Measurements from ENCODE around the gene SKIDA1. TPM values are rescaled to one million over a fixed set of nuclear protein-coding genes. Genes with fewer than 3 reads are reported as not detected.

The SKIDA1 gene
- total RNA-seq, 1 donor from 2014 or later: 0.52 TPM

DNA sequence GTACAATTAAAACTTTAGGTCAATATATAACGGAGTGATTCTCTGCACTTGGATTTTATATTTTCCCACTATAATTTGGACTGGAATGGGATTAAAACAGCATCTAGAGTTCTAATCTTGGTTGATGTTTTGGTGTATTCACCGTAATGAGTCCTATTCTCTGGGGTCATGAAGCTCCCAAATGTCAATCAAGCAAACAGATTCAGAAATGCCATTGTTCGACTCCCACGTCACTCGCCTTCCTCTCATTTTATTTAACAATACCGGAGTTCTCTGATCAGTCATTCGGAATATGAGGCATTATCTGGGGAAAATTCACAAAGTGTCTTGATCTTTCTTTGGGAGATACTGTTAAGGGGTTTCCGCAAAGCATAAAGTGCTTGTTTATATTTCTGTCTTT lies 26.5 kb downstream of the SKIDA1 start:
- peak overlapping the region; percentile 59 for H3K4me3 ChIP-seq (ENCODE audit: low read depth, low read length)
- TF ChIP-seq, protein P1, sequence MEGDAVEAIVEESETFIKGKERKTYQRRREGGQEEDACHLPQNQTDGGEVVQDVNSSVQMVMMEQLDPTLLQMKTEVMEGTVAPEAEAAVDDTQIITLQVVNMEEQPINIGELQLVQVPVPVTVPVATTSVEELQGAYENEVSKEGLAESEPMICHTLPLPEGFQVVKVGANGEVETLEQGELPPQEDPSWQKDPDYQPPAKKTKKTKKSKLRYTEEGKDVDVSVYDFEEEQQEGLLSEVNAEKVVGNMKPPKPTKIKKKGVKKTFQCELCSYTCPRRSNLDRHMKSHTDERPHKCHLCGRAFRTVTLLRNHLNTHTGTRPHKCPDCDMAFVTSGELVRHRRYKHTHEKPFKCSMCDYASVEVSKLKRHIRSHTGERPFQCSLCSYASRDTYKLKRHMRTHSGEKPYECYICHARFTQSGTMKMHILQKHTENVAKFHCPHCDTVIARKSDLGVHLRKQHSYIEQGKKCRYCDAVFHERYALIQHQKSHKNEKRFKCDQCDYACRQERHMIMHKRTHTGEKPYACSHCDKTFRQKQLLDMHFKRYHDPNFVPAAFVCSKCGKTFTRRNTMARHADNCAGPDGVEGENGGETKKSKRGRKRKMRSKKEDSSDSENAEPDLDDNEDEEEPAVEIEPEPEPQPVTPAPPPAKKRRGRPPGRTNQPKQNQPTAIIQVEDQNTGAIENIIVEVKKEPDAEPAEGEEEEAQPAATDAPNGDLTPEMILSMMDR (conservative IDR thresholded peaks at IDR 0.05; ENCODE audit: low read depth, low read length): no peak
- no peak for DNase-seq (ENCODE audit: low read depth)

DNA sequence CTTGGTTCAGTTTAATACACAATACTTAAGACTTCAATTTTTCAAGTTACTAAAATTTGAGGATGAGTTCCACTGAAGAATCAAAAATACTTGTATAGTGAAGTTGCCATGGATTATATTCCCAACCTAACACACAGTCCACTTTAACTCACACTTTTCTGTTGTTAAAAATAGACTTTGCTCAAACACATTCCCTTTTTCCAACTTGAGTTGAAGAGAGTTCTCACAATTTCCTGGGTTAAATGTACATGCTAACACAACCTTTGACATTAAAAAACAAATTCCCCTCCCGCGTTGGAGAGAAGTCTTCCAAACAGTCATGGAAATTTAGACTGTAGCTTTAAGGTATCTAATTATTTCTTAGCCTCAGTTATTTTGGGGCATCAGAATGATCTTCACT lies 27.1 kb downstream of the SKIDA1 start:
- H3K4me3 ChIP-seq (ENCODE audit: low read depth, low read length): no peak overlapping the region
- DNase-seq (ENCODE audit: low read depth): no peak
- TF ChIP-seq, protein P1 (conservative IDR thresholded peaks at IDR 0.05; ENCODE audit: low read depth, low read length): no peak

DNA sequence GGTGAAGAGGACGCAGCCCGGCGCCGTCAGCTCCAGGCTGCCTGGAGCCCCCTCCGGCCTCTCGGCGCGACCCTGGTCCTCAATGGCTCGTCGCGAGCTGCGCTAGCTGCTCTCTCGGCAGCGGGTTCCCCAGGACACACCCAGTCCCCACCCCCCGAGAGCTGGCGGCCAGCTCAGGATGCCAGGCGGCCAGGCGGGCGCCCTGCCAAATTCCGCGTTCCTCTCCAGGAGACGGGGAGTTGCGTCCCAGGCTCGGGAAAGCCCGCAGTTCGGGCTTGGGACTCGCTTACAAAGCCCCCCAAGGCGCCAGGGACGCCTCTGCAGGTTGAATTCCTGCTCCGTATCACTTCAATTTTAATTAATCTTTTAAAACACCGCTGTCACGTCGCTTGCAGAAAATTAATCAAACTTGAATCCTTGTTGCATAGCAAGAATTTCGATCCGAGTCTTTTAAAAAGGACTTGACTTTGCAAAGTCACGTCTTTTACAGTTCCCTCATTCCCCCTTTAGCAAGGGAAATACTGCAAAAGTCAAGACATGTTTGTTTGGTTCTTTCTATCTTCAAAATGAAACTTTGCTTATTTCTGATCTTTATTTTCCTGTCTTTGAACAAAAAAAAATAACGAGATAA lies 28.2 kb downstream of the SKIDA1 start:
- DNase-seq (ENCODE audit: low read depth): no peak

DNA sequence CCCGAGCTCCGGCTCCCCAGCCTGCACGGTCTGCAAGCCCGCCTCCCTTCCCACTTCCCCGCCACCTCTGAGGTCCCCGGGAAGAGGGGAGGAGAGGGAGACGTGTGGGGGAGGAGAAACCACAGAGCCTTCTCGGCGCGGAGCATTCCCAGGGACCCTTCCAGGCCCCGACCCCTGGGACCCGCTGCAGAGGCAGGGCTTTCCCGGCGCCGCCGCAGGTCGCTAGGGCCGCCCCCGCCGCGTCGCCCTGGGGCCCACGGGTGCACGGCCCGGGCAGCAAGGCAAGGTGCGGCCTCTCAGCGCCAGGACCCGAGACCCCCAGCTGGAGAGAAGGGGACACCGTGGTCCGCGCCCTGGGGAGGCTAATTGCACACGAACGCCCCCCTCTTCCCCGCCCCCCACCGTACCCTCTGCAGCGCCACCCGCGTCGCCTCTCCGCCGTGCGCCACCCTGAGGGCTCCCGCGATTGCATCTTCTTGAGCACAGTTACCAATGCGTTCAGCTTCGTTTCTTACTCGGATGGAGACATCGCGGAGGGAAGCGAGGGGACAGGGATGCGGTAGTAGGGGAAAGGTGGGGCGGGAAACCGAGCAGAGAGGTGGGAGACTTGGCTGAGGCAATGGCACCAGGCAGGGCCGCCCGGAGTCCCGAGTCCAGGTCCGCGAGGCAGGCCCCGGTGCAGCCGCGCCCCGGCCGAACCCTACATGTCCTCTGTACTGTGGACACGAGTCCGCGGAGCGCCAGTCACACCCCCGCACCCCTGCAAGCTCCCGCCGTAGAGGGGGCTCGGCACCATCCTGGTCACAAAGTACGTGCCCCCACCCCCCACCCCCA lies 28.9 kb downstream of the SKIDA1 start:
- H3K4me3 ChIP-seq (ENCODE audit: low read depth, low read length): peak overlapping the region; percentile 90
- TF ChIP-seq, protein P1 (conservative IDR thresholded peaks at IDR 0.05; ENCODE audit: low read depth, low read length): peak; percentile 34
- no peak for DNase-seq (ENCODE audit: low read depth)

More for the DNA sequence above, 28.2 kb downstream of the SKIDA1 start:
- TF ChIP-seq, protein P1 (conservative IDR thresholded peaks at IDR 0.05; ENCODE audit: low read depth, low read length): no peak
- peak overlapping the region; percentile 90 for H3K4me3 ChIP-seq (ENCODE audit: low read depth, low read length)

DNA sequence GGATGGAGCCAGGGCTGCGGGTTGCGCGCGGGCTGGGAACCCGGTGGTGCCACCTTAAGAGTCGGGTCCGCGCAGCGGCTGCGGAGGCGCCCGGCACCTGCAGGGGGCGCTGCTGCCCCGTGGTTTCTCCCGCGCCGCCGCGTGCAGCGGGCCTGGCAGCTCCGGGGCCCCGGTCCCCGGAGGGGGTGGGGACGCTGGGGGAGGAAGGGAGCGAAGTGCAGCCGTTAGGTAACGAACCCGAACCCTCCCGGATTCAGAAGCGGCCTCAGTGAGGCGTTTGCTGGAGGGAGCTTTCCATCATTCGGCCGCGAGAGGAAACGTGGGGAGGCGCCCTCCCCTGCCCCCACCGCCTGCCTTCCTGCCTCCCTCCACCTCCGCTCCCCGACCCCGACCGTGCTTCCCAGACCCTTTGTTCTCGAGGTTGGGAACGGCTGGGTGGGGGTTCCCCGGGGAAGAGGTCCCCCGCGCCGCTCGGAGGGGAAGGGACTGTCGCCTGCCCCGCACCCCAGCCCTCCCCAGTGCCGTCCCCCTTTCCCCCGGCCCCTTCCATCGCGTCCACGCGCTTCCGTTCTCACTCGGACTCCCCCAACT lies 29.6 kb downstream of the SKIDA1 start:
- no peak for DNase-seq (ENCODE audit: low read depth)
- TF ChIP-seq, protein P1 (conservative IDR thresholded peaks at IDR 0.05; ENCODE audit: low read depth, low read length): peak; percentile 87
- H3K4me3 ChIP-seq (ENCODE audit: low read depth, low read length): peak overlapping the region; percentile 90

DNA sequence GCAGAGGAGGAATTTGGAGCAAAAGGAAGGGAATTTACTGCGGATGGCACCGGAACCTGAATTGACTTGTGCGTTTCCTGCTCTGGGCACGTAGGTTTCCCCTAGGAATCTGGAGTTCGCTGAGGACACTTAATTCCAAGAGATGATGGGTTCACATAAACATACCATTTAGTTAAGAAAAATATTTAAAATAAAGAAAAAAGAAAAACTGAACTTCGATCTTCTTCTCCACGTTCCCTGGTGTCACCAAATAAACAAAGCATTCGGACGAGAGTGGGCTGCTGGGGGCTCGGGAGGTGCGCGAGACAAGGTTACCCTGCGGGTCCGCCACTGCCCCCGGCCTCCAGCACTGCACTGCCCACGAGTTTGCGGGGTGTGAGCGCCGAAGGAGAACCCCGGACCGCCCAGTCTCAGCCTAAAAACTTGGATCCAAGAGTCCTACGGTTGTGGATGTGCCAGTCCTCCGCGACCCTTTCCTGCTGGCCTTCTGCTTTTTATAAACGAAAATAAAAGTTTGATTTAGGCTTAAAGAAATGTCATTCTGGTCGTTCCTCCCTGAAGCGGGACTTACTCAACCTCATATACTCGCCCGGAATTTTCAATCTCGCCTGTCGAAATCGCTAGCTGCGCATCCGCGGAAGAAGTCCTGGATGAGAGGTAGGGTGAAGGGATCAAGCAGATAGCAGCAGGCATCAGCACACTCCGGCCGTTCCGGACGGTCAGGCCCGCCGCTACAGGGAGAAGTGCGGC lies 30.3 kb downstream of the SKIDA1 start:
- TF ChIP-seq, protein P1 (conservative IDR thresholded peaks at IDR 0.05; ENCODE audit: low read depth, low read length): peak; percentile 16
- peak overlapping the region; percentile 90 for H3K4me3 ChIP-seq (ENCODE audit: low read depth, low read length)
- DNase-seq (ENCODE audit: low read depth): no peak
